Measurements from ENCODE around the gene XPNPEP3.
"Not testable (repeated sequence)": the region's sequence is repeated elsewhere in the genome, so short reads cannot be mapped to it uniquely, and the experiment has no call there.

XPNPEP3 gene

GRCh38 chr22:40856513-40857308, at the start of gene XPNPEP3, which contains the start of gene ST13:
TSS of gene XPNPEP3 (plus strand) at chr22:40857148. CDS start at chr22:40857182, 34 bp downstream.
TSS of gene ST13 (minus strand) at chr22:40856639. CDS start at chr22:40856540, 99 bp downstream.
- DNase-seq = peak; percentile 95

DNA sequence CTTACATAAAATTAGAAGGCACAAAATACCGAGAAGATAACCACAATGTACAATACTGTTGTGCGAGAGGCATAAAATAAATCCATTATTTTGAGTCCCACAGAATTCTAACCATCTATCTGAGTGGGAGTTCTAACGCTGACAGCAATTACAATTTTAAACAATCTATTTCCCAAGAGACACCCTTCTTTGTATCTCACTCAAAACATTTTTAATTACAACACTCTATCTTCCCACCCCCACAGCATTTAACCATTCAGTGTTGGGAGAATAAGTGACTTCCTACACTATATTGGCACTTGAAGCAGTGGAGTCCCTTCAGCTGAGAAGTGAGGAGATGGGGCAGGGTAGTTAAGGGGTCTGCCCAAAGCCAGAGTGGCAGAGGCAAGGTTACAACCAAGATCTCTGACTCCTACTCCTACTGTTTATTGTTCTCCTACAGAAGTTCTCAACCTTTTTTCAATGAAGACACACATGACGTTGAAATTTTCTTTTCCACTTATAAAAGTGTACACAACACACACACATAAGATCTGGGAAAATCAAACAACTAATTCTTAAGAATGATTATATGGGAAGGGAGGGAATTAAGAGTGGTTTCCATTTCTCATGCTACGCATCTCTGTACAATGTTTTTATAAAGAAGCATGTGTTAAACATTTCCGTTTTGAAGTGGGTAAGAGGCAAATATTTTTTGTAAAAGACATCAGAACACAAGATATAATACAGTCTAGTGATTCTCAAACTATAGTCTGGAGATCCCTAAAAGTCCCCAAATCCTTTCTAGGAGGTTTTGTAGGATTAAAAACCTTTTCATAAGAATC, 48.7 kb upstream of the XPNPEP3 start:
- no peak for DNase-seq

GRCh38 chr22:40813912-40814315, 43.0 kb upstream of the XPNPEP3 start:
- DNase-seq = no peak

GRCh38 chr22:40817737-40818136, 39.2 kb upstream of the XPNPEP3 start:
- no peak for DNase-seq

DNA sequence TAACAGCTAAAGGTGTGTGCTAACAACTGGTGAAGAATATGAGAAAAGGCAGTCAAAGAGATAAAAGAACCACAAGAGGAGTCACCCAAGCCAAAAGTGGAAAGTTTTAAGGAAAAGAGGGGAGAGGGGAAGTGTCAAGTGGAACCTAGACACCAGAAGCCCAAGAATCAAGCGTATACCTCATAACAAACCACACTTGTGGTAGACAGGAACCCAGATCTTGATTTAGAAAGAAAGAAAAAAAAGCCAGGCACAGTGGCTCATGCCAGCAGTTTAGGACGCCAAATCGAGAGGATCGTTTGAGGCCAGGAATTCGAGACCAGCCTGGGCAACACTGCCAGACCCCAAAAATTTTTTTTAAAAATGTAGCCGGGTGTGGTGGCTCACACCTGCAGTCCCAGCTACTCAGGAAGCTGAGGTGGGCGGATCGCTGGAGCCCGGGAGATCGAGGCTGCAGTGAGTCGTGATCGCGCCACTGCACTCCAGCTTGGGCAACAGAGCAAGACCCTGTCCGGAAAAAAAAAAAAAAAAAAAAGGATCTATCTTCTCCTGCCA, 38.7 kb upstream of the XPNPEP3 start:
- no peak for DNase-seq

DNA sequence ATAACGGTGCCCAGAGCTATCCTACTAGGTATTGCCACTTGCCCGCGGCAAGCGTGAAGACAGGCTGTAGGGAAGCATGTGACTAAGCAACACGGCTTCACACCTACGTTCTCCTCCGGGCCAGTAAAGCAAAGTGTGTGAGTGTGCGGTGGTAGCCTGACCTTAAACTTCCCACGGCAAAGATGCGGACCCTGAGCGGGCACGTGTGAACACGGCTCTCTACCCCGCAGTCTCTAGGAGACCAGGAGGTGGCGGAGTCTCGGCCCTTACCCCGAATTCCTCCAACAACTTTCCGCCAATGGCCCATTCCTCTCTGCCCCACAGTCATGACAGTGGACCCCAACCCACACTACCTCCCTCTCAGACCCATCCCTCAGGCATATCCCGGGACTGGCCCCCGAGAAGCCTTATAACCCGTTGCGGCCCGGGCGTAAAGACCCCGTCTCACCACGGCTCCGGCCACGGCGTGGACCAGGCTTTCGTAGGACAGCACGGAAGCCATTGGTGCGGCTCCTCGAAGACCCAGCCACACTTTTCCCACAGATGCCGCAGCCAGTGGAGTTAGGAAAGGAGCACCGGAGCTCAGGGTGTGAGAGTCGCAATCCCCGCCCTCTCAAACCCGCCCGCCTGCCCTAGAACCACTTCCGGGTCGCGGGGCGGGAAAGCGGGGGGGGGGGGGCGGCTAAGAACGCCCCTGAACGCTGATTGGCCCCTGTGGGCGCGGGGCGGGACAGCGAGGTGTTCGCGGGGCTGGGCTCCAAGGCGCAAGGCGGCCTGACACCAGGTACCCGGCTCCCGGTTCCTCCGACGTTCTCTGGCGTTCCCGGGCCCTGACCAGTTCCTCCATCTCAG, 38.0 kb upstream of the XPNPEP3 start, which contains the start of gene SLC25A17:
Gene SLC25A17 (minus strand): TSS at position 600 of the 852 bp plus-strand sequence. CDS start 98 bp downstream, at position 502.
- DNase-seq = peak; percentile 77

DNA sequence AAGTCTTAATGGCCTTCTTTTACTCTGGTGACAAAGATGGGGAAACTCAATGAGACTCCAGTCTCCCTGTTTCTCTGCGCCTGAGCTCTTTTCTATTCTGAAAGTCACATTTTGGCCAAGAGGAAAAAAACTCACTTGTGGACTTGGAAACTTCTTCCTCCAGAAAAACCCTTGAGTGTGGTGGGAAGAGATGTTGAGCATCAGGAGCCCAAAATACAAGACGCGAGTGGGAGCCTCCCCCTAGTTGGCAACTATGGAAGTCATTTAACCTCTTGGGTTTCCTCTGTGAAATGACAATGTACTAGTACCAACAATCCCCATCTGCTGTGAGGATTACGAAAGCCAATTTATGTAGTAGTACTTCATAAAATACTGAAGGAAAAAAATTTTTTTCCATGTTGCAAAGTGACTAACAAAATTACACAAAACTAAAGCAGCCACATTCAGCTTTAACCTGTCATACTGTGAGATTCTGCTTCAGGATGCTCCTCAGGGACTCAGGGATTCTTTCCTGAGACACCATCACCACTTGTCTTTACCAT, 37.3 kb upstream of the XPNPEP3 start:
- no peak for DNase-seq

DNA sequence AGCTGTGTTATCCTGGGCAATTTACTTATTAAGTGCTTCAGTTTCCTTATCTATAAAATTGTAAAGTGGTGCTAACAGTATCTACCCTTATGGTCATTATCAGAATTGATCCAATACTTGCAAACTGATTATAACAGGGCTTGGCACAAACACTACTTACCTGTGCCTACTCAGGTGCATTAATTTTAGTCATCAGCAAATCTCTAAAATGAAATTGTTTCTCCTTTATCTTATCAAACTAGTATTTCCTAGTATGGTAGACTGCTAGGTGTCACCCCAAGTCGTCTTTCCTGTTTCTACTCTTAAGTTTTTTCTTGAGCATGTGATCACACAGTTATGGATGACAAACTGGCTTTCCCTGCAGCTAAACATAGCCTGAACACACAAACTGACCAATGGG, 33.5 kb upstream of the XPNPEP3 start:
- DNase-seq = no peak

DNA sequence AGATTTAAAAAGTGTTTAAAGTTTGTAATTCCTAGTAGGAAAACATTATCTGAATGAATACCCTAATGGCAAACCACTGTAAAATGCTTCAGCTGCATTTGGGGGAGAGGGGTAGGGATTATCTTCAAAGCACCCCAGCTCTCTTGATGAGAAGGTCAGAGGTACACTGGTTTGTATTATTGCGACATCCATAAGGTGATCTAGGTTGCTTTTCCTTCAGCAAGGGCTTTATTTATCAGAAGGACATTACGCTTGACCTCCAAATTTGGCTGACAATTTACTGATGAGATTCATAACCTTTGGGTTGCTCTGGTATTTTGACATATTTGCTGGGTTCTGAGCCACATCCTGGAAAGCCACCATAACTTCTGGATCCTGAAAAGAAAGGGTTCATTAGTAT, 30.7 kb upstream of the XPNPEP3 start:
- not testable (repeated sequence) for DNase-seq

GRCh38 chr22:40826984-40827741, 29.8 kb upstream of the XPNPEP3 start:
- DNase-seq = no peak

DNA sequence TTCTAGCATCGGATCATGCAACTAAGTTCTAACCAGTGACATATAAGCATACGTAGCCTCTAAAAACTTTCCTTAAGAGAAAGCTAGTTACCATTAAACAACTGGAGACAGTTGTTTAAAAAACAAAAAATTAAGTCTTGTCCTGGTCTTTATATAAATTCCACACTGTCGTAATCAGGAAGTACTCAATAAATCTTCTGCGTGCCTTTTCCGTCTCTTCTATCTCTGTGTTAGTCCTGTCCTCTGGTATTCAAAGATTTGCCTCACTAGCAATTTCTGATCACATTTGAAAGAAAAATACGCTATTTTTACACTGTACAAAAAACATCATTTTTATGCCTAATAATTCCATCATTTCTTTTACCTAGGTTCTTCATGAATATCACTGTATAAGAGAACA, 27.8 kb upstream of the XPNPEP3 start:
- no peak for DNase-seq

DNA sequence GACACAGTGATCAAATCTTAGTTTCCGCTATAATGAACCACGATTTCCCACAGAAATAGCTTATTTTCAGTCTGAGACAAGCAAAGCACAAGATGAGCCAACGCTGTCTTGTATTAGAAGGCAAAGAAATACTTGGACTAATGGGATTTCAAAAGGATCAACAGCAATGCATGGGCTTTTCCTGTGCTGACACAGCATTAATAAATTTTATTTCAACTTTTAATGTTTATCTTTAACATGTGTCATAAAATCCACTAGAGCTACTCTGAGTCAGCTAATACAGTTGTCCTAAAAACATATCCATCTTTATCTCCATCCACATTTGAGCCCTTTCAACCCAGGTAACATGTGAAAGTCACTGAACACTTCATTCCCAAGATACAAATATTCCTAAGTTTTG, 22.3 kb upstream of the XPNPEP3 start:
- DNase-seq = no peak

DNA sequence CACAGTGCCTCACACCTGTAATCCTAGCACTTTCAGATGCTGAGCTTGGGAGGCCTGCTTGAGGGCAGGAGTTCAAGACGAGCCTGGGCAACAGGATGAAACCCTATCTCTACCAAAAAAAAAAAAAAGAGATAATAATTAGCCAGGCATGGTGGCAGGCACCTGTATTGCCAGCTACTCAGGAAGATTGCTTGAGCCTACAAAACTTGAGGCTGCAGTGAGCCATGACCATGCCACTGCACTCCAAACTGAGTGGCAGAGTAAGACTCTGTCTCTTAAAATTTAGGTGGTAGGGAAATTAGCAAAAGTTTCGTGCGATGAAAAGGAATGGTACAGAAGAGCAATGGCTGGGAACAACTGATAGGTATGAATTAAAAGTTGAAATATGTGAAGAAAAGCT, 18.5 kb upstream of the XPNPEP3 start:
- no peak for DNase-seq

DNA sequence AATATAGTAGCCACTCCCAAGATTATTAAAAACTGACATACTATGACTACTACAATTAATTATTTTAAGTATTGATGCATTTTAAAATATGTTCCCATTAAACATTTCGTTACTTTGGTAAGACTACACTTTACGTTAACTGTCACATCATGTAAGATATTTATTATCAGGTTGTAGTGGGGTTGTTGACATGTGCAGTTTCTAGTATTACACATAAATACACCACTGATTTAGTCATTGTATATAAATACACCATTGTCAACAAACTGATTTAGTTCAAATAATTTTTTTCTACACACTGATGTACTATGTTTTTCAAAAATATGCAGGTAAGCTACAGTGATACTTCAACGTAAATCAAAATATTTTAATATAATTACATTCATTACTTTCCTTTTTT, 12.0 kb upstream of the XPNPEP3 start:
- DNase-seq = no peak

GRCh38 chr22:40845816-40846215, 11.1 kb upstream of the XPNPEP3 start:
- DNase-seq = not testable (repeated sequence)

- DNase-seq = no peak
These were observed 3.6 kb upstream of the XPNPEP3 start for GRCh38 chr22:40853333-40853732.

DNA sequence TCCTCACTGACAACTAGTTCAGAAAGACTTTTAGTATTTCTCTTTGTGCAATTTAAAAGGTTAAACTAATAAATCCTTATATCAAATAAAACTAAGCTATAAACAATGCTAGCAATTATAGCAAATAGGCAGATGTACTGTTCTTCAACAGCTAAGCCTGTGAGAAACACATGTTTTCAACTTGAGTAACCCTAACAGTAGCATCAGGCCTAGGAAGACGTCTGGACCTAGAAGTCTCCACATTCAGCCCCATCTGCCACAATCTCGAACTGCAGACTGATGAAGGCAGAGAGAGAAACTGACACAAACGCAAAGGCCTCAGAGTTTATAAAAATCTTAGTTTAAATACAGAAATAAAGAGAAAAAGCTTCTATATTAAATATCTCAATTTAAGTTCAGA, 3.0 kb upstream of the XPNPEP3 start:
- DNase-seq = no peak

DNA sequence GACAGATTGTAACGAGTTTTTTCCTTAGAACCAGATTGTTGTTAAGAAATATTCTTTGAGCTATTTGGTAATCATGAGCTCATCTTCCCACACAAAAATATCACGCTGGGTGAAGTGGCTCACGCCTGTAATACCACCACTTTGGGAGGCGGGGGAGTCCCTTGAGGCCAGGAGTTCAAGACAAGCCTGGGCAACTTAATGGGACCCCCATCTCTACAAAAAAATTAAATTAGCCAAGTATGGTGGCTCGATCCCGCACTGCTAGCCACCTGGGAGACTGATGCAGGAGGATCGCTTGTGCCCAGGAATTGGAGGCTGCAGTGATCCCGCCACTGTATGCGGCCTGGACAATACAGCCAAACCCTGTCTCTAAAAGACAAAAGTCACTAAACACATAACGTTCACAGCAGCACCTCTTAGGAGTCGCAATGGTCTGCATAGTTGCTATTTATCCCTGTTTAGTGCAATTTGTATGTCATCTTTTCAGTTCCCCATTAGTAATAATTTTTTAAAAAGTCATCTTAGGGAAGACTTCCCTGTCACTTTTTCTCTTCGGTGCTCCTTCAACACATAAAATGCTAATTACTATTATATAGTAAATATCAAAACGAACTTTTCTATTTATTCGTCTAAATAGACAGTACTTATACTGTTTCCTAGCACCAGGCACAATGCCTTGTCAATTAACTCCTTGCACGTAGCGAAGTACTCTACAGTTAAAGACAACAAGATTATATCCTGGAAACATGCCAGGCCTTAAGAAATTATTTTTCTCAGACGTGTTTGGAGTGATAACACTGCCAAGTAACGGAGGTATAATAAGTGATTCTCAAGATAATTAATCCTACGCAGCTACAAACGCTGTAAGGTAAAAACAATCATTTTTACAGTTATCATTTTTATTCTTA, 1.6 kb upstream of the XPNPEP3 start:
- DNase-seq = no peak

- DNase-seq = peak; percentile 20
These were observed 902 bp upstream of the XPNPEP3 start for GRCh38 chr22:40855979-40856512.

GRCh38 chr22:40857309-40857855, 434 bp downstream of the XPNPEP3 start:
- DNase-seq = no peak

Measured in kidney glomerular epithelial cell (primary cell).